GM21825 (cell line): ENCODE measurements around the gene NFYB.
"Not testable (repeated sequence)": the region's sequence is repeated elsewhere in the genome, so short reads cannot be mapped to it uniquely, and the experiment has no call there.

Experiments used
- ATAC-seq: cut with Tn5 transposase; IDR thresholded peaks from one replicate; pipeline ENCODE4 v1.9.1; 2021; ENCODE audit warnings: mild to moderate bottlenecking, moderate library complexity; ENCODE audit not compliant: unreplicated experiment

The NFYB gene

DNA sequence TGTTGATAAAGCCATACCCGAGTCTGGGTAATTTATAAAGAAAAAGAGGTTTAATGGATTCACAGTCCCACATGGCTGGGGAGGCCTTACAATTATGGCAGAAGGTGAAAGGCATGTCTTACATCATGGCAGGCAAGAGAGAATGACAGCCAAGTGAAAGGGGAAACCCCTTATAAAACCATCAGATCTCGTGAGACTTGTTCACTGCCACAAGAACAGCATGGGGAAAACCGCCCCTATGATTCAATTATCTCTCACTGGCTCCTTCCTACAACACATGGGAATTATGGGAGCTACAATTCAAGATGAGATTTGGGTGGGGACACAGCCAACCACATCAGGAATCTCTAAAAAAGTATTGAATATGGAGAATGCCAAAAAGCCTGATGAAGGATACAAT lies 25.0 kb upstream of the NFYB start:
- ATAC-seq: not testable (repeated sequence)

DNA sequence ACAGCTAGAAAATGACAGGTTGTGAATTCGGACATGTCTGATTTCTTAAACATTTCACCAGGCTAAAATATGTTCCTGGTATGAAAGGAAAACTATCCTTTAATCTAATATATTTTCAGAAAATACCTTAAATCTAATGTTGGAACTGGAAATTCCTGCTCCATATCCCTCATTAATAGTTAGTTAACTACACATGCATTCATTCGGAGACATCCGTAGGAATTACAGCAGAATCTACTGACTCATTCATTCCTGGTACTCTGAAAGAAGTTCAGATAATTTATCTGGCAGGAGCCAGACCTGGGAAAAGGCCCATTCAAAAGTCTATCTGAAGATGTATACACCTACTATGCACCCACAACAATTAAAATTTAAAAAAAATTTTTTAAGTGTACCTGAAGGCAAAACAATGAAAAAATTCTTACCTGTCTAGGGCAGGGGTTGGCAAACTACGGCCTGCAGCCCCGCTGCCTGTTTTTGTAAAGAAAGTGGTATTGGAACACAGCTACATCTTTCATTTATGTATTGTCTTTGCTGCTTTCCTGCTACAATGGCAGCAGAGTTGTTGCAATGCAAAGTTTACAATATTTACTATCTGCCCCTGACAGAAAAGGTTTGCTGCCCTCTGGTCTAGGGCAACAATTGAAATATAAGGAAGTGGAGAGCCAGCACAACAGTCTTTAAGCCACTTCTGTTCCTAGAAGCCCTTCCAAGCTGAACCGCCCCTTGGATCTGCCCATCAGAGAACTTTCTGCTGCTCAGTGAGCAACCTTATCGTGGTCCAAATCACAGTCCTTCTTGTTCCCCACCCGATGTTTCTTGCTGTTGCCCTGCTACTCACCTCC lies 17.9 kb upstream of the NFYB start:
- ATAC-seq: no peak

DNA sequence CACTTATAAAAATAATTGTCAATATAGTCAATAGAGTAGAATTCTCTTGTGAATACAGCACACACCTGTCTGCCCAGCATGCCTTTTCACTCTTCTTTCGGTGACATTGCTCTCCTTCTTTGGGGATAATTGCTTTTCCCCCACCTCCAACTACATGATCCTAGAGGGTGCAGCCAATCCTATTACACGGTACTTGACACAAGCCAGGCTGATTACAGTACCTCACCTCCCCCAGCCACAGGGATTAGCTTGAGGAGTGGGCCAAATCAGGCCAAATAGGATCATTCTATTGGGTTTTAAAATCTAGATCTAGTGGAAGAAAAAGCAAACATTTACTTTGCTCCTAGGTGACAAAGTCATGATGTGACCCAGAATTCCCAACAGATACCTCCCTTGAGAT lies 16.8 kb upstream of the NFYB start:
- ATAC-seq: no peak

DNA sequence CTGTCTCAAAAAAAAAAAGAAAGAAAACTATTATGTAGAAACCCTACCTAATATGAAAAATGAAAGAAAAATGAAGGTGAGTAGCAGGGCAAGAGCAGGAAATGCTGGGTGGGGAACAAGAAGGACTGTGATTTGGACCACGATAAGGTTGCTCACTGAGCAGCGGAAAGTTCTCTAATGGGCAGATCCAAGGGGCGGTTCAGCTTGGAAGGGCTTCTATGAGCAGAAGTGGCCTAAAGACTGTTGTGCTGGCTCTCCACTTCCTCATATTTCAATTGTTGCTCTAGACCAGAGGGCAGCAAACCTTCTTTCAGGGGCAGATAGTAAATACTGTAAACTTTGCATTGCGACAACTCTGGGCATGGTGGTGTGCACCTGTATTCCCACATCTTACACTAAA lies 16.3 kb upstream of the NFYB start:
- ATAC-seq: no peak

DNA sequence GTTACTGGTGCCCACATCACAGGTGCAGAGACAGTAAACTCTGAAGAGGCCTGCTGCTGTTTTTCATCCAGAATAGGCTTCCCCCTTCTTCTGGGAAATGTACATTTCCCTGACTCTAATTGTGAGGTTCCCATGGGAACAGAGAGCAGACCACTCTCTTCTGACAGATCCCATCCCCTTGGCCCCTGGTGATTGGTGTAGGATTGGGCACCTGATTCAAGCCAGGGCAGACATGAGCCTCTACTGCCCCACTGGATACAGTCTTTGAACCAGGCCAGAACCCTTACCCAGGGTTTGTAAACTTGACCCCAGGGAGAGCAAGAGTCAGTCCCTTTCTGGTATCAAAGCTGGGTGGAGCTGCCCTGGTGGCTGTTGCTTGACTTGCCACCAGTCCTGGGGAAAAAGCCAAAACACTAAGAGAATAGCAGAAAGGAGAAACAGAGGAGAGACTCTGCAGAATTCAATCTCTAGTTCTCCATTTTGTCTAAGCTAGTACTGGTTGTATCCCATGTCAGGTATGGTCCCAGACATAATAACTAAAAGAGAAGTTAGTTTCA lies 14.8 kb upstream of the NFYB start:
- no peak for ATAC-seq

- ATAC-seq: no peak
These were observed 12.4 kb upstream of the NFYB start for GRCh38 chr12:104150416-104150815.

- no peak for ATAC-seq
These were observed 9.3 kb upstream of the NFYB start for GRCh38 chr12:104147346-104147745.

GRCh38 chr12:104143918-104144317 lies 5.9 kb upstream of the NFYB start:
- no peak for ATAC-seq

GRCh38 chr12:104143002-104143401 lies 5.0 kb upstream of the NFYB start:
- ATAC-seq: no peak

DNA sequence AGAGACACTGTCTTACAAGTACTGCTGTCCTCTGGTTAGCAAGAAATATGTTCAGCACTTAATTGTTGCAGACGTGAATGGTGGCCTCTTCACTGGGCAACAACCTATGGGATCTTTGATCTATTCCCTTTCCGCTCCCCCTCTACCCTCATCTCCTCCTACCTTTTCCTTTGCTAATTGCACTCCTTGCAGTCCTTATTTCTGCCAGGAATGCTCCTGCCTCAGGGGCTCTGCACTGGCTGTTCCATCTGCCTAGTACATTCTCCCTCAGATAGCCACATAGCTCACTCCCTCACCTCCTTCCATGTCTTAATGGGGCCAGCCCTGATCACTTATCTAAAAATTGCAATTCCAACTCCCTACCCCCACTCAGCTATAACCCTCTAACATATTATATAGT lies 4.5 kb upstream of the NFYB start:
- no peak for ATAC-seq

GRCh38 chr12:104138797-104139152 lies 765 bp upstream of the NFYB start:
- ATAC-seq: no peak

GRCh38 chr12:104137001-104137901 lies 759 bp downstream of the NFYB start:
- ATAC-seq: peak; percentile 30

DNA sequence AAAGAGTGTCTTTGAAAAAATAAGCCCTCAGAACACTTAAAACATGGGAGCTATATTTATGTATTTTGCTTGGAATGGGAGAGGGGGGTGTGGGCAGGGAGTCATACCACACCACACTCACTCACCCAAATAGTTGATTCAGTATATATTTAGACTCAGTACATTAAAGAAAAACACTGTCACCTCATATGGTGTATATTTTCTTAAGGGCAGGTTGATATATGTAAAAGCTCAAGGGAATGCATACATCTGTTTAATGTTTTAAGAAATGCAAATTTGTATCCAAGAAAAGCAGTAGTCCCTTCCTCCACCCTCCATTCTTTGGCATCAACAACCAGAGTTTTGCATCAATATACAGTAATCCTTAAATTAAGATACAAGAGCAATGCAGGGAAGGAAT lies 1.4 kb downstream of the NFYB start:
- no peak for ATAC-seq

DNA sequence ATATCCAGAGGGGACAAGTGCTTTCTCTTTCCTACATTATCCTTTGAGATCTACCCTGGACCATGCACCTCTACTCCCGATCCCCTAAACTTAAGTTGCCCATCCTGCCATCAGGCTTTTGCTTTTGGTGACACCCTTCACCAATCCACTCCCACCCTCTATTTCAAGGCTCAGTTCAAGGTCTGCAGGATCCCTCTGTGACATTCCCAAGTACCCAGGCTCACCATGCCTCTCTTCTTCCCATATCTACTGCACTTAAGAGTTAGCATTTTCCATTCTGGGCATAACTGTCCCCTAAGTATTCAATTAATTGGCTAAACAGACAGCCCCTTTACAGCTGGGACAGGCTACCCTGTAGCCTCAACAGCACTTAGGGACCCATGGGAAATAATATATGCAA lies 3.1 kb downstream of the NFYB start:
- no peak for ATAC-seq

- no peak for ATAC-seq
These were observed 4.1 kb downstream of the NFYB start for GRCh38 chr12:104133866-104134265.

DNA sequence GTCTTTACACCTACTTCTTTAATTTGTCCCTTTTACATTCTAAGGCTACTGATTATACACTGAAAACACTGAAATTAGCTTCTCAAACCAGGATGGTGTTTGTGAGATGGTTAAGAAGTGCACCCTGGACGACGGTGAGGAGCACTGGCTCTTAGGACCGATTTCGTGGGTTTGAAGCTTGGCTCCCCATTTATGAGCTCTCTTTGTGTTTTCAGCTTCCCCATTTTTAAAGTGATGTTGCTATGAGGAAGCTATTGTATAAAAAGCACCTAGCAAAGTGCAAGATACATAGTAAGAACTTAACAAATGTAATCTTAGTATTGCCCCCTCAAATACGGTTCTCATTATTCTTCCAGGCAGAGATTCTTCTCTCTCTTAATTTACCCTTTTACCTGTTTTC lies 4.7 kb downstream of the NFYB start:
- ATAC-seq: no peak

GRCh38 chr12:104132351-104132956 lies 5.6 kb downstream of the NFYB start:
- no peak for ATAC-seq

DNA sequence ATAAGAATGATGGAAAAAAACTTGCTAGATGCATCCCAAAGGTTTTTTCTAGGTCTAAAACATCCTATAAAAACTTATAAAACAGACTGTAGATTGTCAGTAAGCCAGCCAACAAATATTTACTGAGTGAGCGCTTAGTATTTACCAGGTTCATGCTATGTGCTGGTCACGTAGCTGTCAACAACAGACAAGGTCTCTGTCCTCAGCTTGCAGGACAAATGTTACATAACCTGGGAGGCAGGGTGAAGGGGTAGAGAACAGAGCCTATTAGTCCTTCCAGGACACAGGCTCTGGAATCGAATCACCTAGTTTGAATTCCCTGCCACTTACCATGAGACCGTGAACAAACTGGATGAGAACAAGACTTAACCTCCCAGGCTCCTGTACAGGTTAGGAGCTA lies 6.4 kb downstream of the NFYB start:
- no peak for ATAC-seq

DNA sequence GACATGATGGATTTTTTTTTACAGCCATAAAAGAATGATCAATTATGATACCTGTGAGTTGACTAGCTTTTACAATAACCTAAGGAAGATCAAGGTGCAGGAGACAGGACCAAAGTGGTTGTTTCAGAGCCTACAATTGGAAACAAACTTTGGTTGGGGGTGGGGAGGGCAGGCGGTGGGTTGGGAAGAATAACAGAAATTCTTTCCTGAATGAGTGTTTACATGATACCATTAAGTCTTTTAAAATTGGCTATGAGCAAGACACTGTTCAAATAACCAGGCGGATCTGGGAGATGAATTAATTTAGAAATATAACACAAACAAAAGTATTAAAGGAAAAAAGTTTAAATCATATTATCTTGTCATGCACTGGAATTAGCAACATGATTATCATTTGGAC lies 7.2 kb downstream of the NFYB start:
- ATAC-seq: no peak

- ATAC-seq: no peak
These were observed 11.5 kb downstream of the NFYB start for GRCh38 chr12:104126548-104126947.

DNA sequence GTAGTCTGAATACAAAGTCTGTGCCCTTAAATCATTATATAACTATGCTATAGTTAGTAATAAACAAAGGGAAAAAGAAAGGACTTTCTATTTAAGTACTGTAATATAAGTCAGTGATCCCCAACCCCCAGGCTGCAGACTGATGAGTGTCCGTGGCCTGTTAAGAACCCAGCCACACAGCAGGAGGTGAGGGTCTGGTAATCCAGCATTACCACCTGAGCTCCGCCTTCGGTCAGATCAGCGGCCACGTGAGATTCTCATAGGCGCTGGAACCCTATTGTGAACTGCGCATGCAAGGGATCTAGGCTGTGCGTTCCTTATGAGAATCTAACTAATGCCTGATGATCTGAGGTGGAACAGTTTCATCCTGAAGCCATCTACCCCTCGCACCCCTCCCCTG lies 15.7 kb downstream of the NFYB start:
- no peak for ATAC-seq
